ENCODE data around the gene PLPP1.

Gene PLPP1

DNA sequence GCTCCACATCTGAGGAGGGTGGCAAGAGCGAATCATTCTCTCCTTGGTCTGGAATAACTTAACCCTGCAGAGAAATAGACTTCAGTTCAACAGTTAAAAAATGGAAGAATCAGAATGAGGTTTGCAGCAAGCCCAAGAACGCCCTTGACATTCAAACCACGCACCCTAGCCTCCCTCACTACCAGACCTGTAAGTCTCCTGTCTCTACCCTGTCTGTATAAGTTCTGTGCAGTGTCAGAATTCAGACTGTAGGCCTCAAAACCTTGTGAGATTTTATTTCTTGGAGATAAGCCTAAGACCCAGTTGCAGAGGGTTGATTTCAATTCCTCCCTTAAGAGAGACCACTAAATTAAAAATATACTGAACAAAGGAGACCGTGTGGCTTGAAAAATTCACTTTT lies 35.8 kb upstream of the PLPP1 start:
- Mint-ChIP-seq H3K9me3 (no peaks in the 10 kb centered on the region), H3K27ac (no peak overlapping the region), H3K4me3 (no peak overlapping the region), H3K36me3 (ENCODE audit: low read depth) (no peaks in the 10 kb centered on the region), H3K27me3 (ENCODE audit: low read depth, poor library complexity) (peaks cover 3% of the 10 kb centered on the region), H3K4me1 (peaks cover 19% of the 10 kb centered on the region)
- no peak for DNase-seq
- TF ChIP-seq, protein P1, sequence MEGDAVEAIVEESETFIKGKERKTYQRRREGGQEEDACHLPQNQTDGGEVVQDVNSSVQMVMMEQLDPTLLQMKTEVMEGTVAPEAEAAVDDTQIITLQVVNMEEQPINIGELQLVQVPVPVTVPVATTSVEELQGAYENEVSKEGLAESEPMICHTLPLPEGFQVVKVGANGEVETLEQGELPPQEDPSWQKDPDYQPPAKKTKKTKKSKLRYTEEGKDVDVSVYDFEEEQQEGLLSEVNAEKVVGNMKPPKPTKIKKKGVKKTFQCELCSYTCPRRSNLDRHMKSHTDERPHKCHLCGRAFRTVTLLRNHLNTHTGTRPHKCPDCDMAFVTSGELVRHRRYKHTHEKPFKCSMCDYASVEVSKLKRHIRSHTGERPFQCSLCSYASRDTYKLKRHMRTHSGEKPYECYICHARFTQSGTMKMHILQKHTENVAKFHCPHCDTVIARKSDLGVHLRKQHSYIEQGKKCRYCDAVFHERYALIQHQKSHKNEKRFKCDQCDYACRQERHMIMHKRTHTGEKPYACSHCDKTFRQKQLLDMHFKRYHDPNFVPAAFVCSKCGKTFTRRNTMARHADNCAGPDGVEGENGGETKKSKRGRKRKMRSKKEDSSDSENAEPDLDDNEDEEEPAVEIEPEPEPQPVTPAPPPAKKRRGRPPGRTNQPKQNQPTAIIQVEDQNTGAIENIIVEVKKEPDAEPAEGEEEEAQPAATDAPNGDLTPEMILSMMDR (IDR thresholded peaks at IDR 0.05), result no peak

DNA sequence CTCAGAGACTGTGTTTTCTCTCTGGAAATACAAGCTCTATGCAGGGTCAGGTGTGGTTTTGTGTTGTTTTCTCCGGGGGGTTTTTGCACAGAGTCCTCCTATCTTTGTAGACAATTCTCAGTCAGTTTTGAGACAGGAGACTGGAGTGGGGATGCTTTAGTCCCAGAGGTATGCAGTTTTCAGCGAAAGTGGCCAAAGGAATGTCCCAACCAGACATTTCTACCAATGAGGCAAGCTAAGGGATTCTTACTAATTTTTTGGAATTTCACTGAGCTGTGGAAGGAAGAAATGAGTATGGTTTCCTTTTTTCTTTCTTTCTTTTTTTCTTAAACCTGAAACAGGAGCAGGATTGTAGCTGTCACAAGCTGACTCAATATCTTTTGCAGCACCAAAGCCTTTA lies 35.3 kb upstream of the PLPP1 start:
- no peak for DNase-seq
- TF ChIP-seq, protein P1 (IDR thresholded peaks at IDR 0.05), result no peak
- Mint-ChIP-seq H3K4me1 (peaks cover 19% of the 10 kb centered on the region), H3K9me3 (no peaks in the 10 kb centered on the region), H3K4me3 (no peak overlapping the region), H3K27me3 (ENCODE audit: low read depth, poor library complexity) (peaks cover 3% of the 10 kb centered on the region), H3K27ac (no peak overlapping the region), H3K36me3 (ENCODE audit: low read depth) (no peaks in the 10 kb centered on the region)

DNA sequence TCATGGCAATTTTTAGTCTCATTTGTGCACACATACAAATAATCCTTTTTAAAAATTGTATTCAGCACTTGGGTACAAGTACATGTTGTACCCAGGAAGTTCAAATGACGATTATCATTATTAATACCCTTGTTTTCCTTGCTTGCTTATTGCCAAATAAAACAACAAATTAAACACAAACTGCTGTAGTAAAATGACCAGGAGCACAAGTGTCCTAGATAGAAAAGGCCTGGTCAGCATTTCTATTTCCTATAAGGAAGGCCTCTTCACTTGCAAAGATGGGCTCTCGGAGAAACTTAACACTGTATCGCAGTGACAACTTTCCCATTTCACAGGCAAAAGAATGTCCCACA lies 34.7 kb upstream of the PLPP1 start:
- no peak overlapping the region for H3K27ac Mint-ChIP-seq
- H3K27me3 Mint-ChIP-seq (ENCODE audit: low read depth, poor library complexity), result peaks cover 3% of the 10 kb centered on the region
- no peaks in the 10 kb centered on the region for H3K36me3 Mint-ChIP-seq (ENCODE audit: low read depth)
- no peak overlapping the region for H3K4me3 Mint-ChIP-seq
- TF ChIP-seq, protein P1 (IDR thresholded peaks at IDR 0.05), result no peak
- no peak for DNase-seq
- no peaks in the 10 kb centered on the region for H3K9me3 Mint-ChIP-seq
- peaks cover 19% of the 10 kb centered on the region for H3K4me1 Mint-ChIP-seq

DNA sequence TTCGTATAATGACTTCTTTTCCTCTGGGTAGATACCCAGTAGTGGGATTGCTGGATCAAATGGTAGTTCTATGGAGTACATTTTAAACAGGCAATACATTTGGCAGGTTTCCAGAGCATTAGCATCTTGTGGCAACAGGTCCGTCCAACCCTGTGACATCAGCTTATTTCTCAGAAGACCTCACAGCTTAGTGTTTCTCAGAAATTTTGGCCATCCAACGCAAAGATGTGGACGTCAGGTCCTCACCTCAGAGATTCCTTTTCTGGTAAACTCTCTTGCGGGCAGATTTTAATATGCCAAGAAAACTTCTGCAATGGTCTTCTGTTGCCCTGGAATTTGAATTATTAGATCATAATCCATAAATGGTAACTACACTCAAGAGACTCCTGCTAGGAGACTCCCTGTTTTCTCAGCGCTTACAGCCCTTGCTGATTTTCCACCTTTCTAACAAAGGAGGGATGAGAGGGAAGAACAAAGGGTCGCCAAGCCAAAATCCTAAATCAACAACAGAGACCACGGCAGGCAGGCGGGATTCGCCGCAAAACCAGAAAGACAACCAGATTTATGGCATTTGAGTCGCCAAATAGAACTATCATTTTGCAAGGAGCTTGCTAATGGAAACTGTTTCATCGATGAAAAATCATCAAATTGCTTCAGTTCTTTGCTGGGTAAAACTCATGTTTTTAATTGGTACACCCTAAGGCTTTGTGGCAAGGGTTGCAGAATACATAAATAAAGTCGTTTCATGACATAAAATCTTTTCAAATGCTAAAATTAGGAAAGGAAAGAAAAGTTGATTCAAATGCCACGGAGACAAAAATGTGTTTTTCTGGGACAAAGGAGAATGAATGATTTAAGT lies 34.1 kb upstream of the PLPP1 start:
- TF ChIP-seq, protein P1 (IDR thresholded peaks at IDR 0.05), result no peak
- Mint-ChIP-seq H3K36me3 (ENCODE audit: low read depth) (no peaks in the 10 kb centered on the region), H3K27me3 (ENCODE audit: low read depth, poor library complexity) (peaks cover 3% of the 10 kb centered on the region), H3K27ac (no peak overlapping the region), H3K4me1 (peaks cover 19% of the 10 kb centered on the region), H3K4me3 (no peak overlapping the region), H3K9me3 (no peaks in the 10 kb centered on the region)
- DNase-seq, result no peak

DNA sequence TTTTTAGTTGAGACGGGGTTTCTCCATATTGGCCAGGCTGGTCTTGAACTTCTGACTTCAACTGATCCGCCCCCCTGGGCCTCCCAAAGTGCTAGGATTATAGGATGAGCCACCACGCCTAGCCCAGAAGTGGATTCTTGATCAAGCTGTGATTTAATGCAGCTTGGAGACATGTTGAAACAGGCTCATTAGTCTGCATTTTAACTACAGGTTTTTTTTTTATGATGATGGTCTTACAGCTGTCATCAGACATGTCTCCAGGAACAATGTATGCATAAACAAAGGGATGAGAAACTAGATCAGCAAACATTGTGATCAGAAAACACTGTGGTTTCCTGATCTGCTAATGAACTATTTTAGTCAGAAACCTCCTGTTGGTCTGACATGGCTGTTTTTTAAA lies 30.0 kb upstream of the PLPP1 start:
- Mint-ChIP-seq H3K4me3 (no peak overlapping the region), H3K9me3 (no peaks in the 10 kb centered on the region), H3K27ac (no peak overlapping the region), H3K4me1 (peaks cover 7% of the 10 kb centered on the region), H3K36me3 (ENCODE audit: low read depth) (no peaks in the 10 kb centered on the region), H3K27me3 (ENCODE audit: low read depth, poor library complexity) (no peaks in the 10 kb centered on the region)
- TF ChIP-seq, protein P1 (IDR thresholded peaks at IDR 0.05), result no peak
- no peak for DNase-seq

DNA sequence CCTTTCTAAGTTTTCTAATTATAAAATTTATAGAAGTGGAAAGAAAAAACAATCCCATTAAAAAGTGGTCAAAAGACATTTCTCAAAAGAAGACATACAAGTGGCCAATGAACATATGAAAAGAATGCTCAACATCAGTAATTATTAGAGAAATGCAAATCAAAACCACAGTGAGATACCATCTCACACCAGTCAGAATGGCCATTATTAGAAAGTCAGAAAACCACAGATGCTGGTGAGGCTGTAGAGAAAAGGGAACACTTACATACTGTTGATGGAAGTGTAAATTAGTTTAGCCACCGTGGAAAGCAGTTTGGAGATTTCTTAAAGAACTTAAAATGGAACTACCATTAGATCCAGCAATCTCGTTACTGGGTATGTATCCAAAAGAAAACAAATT lies 23.7 kb upstream of the PLPP1 start:
- Mint-ChIP-seq H3K27ac (no peak overlapping the region), H3K27me3 (ENCODE audit: low read depth, poor library complexity) (no peaks in the 10 kb centered on the region), H3K36me3 (ENCODE audit: low read depth) (no peaks in the 10 kb centered on the region), H3K4me1 (no peaks in the 10 kb centered on the region), H3K4me3 (no peak overlapping the region), H3K9me3 (peaks cover 8% of the 10 kb centered on the region)
- no peak for DNase-seq
- TF ChIP-seq, protein P1 (IDR thresholded peaks at IDR 0.05), result no peak

Data from nephron progenitor cell (in vitro differentiated cells).